ENCODE results near the gene TASP1. TPM values are rescaled to one million over a fixed set of nuclear protein-coding genes. Genes with fewer than 3 reads are reported as not detected.
A peak's percentile ranks its signal among the peaks of the same experiment; 100 is the strongest.

Gene TASP1
- total RNA-seq, 2 experiments from 2014 or later, result 8.2 to 8.9 TPM

DNA sequence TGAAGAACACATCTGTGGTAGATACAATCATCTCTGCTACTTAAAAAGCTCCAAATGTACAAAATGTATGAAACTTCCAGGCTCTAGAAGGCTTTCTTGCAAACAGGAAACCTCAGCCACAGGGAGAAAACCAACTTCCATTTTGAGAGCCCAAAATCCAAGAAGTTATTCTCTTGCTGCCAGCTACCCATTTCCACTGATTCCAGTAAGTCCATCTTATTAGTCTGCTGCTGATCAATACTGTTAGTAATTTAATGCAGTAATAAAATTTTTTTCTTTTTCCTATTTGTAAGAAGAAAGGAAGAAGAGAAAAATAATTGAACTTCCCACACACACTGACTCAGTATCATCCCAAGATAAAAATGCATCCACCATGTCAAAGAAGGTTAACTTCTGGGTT lies 169.5 kb downstream of the TASP1 start:
- Mint-ChIP-seq H3K36me3 (peaks cover 26% of the 10 kb centered on the region), H3K4me1 (ENCODE audit: low read depth) (no peaks in the 10 kb centered on the region), H3K9me3 (peaks cover 15% of the 10 kb centered on the region), H3K27ac (no peak overlapping the region), H3K27me3 (no peaks in the 10 kb centered on the region), H3K4me3 (no peak overlapping the region)
- ChIA-PET POLR2A (no interaction called here), CTCF (interaction anchor here (1.5 kb wide), 1 partner anchor 10 kb away, joined by 7 read pairs; no protein-coding TSS in a partner anchor)
- DNase-seq, result no peak
- intact Hi-C loops (cut with micrococcal nuclease), result no loop called here

DNA sequence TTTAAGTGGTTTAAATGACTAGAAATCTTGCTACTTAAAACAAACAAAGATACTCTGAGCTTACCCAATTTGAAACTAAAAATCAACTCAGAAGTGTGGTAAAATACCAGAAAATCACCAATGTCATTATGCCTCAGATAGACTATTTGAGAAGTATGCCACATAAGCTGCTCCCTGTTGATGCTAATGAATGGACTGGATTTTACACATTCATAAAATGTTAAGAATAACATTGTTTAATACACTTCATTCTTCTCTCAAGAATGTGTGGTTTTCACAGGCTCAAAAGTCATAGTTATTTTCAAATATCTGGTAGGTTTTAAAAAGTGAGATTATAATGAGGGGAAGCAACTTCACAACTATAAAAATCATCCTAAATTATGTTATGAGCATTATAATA lies 170.6 kb downstream of the TASP1 start:
- ChIA-PET CTCF (interaction anchor here (0.7 to 1.5 kb wide), 3 partner anchors 9 to 18 kb away, joined by 3 to 7 read pairs (median 3); no protein-coding TSS in a partner anchor), POLR2A (no interaction called here)
- no peak overlapping the region for H3K4me3 Mint-ChIP-seq
- no peaks in the 10 kb centered on the region for H3K27me3 Mint-ChIP-seq
- H3K36me3 Mint-ChIP-seq, result peaks cover 24% of the 10 kb centered on the region
- DNase-seq, result no peak
- H3K9me3 Mint-ChIP-seq, result peaks cover 8% of the 10 kb centered on the region
- H3K27ac Mint-ChIP-seq, result no peak overlapping the region
- no peaks in the 10 kb centered on the region for H3K4me1 Mint-ChIP-seq (ENCODE audit: low read depth)
- intact Hi-C loops (cut with micrococcal nuclease), result no loop called here

DNA sequence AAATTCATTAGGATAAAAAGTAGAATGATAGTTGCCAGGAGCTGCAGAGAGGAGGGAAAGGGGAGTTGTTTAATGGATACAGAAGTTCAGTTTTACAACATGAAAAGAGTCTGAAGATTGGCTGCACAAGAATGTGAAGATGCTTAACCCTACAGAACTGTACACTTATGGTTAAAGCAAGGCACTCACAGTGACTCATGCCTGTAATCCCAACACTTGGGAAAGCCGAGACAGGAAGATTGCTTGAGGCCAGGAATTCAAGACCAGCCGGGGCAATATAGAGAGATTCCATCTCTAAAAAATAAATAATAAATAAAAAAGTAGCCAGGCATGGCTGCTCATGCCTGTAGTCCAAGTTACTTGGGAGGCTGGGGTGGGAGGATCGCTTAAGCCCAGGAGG lies 174.0 kb downstream of the TASP1 start:
- ChIA-PET CTCF (no interaction called here), POLR2A (no interaction called here)
- DNase-seq, result no peak
- intact Hi-C loops (cut with micrococcal nuclease), result no loop called here
- Mint-ChIP-seq H3K27me3 (no peaks in the 10 kb centered on the region), H3K9me3 (no peaks in the 10 kb centered on the region), H3K27ac (no peak overlapping the region), H3K4me1 (ENCODE audit: low read depth) (no peaks in the 10 kb centered on the region), H3K36me3 (peaks cover 9% of the 10 kb centered on the region), H3K4me3 (no peak overlapping the region)

DNA sequence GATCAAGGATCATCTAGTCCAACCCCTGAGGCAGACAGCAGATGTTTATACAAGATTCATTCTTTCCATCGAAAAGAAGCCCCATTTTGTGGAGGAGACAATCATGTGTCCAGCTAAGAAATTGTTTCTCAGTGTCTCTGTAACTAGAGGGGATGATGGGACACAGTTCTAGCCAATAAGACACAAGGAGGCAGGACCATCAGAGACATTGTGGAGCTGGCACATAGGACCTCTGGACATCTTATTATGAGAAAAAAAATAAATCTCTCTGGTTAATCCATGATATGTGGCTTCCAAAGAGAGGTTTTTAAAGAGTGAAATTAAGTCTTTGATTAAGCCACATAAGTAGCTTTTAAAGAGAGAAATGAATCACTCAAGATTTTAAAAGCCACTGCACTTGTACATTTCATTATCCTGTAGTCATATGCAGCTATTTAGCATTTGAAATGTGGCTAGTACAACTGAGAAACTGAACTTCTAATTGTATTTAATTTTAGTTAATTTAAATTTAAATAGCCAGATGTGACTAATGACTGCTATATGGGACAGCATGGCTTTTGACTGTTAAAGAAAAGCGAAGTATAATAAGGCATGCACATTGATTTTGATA lies 176.8 kb downstream of the TASP1 start:
- no peak overlapping the region for H3K4me3 Mint-ChIP-seq
- H3K27me3 Mint-ChIP-seq, result no peaks in the 10 kb centered on the region
- intact Hi-C loops (cut with micrococcal nuclease), result no loop called here
- no peaks in the 10 kb centered on the region for H3K4me1 Mint-ChIP-seq (ENCODE audit: low read depth)
- no peak overlapping the region for H3K27ac Mint-ChIP-seq
- no peaks in the 10 kb centered on the region for H3K9me3 Mint-ChIP-seq
- peaks cover 5% of the 10 kb centered on the region for H3K36me3 Mint-ChIP-seq
- ChIA-PET CTCF (interaction anchor here (0.6 to 1.0 kb wide), 4 partner anchors 11 to 139 kb away, joined by 3 to 5 read pairs (median 3); no protein-coding TSS in a partner anchor), POLR2A (no interaction called here)
- no peak for DNase-seq

DNA sequence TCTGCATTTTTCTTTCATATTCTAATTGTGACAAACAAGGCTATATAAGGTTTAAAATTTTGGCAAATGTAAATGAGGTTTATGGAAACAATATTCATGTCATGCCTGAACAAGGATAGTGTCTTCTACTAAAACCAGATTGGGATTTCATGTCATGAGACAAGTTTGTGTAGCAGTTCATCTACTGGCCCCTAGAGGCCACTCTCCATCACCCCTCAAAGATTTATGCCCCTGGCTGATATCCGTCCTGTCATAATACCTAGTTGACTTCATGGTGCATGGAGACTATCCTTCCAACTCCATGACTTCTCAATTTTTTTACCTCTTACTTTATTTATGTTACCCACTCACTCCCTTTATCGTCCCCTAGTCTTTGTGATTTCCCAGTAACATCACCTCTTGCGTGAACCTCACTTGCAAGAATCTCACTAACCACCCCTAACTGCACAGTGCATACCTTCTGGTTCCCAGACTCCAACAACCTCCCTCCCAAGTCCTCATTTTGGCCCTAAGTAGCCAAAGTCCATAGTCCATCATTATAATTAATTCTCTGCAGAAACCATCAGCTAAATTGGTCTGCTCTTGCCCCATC lies 179.8 kb downstream of the TASP1 start:
- H3K9me3 Mint-ChIP-seq, result no peaks in the 10 kb centered on the region
- ChIA-PET POLR2A (no interaction called here), CTCF (interaction anchor here (0.7 to 1.6 kb wide), 5 partner anchors 10 to 88 kb away, joined by 3 to 12 read pairs (median 7); no protein-coding TSS in a partner anchor)
- DNase-seq, result peak; percentile 11
- no peaks in the 10 kb centered on the region for H3K4me1 Mint-ChIP-seq (ENCODE audit: low read depth)
- H3K27me3 Mint-ChIP-seq, result no peaks in the 10 kb centered on the region
- intact Hi-C loops (cut with micrococcal nuclease), result loop anchor here (1.0 to 5.0 kb wide), 2 partner anchors 87 to 328 kb away; partner anchors contain the start of gene NDUFAF5
- H3K27ac Mint-ChIP-seq, result no peak overlapping the region
- H3K4me3 Mint-ChIP-seq, result no peak overlapping the region
- H3K36me3 Mint-ChIP-seq, result peaks cover 3% of the 10 kb centered on the region

DNA sequence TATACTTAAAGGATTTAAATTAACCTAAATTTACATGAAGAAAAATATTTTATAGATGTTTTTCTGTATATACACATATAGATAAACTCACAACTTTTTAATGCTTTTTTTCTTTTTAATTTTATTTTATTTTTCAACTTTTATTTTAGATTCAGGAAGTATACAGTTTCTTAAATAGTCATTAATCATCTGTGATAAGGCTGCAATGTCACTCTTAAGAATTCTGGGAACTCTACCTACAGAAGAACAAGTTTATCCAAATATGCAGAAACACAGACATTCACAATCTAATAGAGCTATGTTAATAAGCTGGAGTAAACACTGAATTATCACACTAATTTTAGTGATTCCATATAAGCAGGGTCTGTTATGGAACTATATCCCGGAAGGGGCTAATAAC lies 181.2 kb downstream of the TASP1 start:
- intact Hi-C loops (cut with micrococcal nuclease), result loop anchor here (5.0 kb wide), 1 partner anchor 330 kb away; the partner anchor contains the start of gene NDUFAF5
- peaks cover 16% of the 10 kb centered on the region for H3K36me3 Mint-ChIP-seq

DNA sequence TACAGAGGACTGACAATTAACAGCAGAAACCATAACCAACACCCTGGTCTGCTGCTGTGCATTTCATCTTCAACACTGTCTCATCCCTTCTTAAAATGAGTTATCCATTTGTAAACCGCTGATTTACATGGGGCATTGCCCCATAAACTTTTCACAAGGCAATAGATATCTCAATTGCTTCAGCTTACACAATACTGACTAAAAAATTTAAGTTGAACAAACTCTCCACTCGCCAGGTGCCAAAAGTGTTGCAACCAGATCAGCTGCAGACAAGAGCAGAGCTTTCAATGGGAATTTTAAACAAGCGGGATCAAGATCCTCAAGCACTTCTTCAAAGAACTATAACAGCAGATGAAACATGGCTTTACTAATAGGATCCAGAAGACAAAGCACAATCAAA lies 183.0 kb downstream of the TASP1 start:
- Mint-ChIP-seq H3K27me3 (no peaks in the 10 kb centered on the region), H3K4me1 (ENCODE audit: low read depth) (no peaks in the 10 kb centered on the region), H3K27ac (no peak overlapping the region), H3K4me3 (no peak overlapping the region), H3K36me3 (peaks cover 24% of the 10 kb centered on the region), H3K9me3 (no peaks in the 10 kb centered on the region)
- DNase-seq, result no peak
- ChIA-PET POLR2A (no interaction called here), CTCF (no interaction called here)
- intact Hi-C loops (cut with micrococcal nuclease), result loop anchor here (5.0 kb wide), 1 partner anchor 332 kb away; the partner anchor contains the start of gene NDUFAF5

More for the DNA sequence above, 181.2 kb downstream of the TASP1 start:
- H3K4me3 Mint-ChIP-seq, result no peak overlapping the region
- DNase-seq, result no peak
- H3K4me1 Mint-ChIP-seq (ENCODE audit: low read depth), result no peaks in the 10 kb centered on the region
- ChIA-PET POLR2A (no interaction called here), CTCF (interaction anchor here (1.4 kb wide), 1 partner anchor 89 kb away, joined by 12 read pairs; no protein-coding TSS in a partner anchor)
- no peaks in the 10 kb centered on the region for H3K27me3 Mint-ChIP-seq
- H3K27ac Mint-ChIP-seq, result no peak overlapping the region
- H3K9me3 Mint-ChIP-seq, result no peaks in the 10 kb centered on the region

DNA sequence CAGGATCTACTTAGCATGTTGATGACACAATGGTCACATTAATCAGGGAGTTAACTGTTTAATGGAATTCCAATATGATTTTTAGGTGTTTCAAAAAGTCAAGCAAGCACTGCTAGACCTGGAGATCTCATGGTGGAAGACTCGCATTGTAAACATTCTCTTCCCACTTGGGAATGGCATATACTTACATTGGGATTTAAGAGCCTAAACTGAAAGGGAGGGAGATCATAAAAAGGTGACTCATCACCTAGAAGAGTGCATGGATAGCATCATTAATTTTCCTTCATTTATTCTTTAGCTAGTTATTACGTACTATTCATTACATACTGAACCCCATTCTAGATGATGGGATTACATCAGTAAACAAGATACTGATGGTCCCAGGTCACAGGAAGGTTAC lies 185.4 kb downstream of the TASP1 start:
- no peak for DNase-seq
- ChIA-PET POLR2A (interaction anchor here (0.6 kb wide), 1 partner anchor 159 kb away, joined by 3 read pairs; no protein-coding TSS in a partner anchor), CTCF (no interaction called here)
- no peak overlapping the region for H3K27ac Mint-ChIP-seq
- no peaks in the 10 kb centered on the region for H3K4me1 Mint-ChIP-seq (ENCODE audit: low read depth)
- no peaks in the 10 kb centered on the region for H3K27me3 Mint-ChIP-seq
- no peak overlapping the region for H3K4me3 Mint-ChIP-seq
- H3K9me3 Mint-ChIP-seq, result no peaks in the 10 kb centered on the region
- intact Hi-C loops (cut with micrococcal nuclease), result no loop called here
- peaks cover 28% of the 10 kb centered on the region for H3K36me3 Mint-ChIP-seq

DNA sequence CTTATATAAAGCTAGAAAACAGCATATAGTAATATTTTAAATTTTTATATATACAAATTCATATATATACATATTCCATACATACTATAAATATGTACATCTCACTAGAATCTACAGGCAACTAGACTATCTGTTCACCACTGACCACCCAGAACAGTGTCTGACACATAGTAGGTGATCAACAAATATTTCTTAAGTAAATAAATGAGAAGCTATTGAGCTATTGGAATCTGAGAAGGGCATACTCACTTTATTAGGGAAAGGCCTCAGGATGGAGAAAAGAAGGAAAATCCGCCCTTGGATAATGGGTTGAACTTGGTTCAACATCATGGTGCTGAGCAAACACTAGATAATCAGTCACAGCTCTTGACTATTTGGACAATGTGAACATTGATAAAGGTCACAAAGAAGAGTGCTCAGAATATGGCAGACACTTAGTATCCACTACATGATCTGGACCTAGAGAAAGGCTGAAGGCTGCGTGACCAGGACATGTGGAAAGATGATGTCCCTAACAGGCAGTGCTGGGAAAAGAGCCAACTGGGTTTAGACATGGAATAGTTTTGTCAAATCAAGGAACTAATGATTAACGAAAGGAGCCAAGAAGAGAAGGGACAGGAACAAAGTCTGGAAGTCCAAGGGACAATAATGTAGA lies 186.1 kb downstream of the TASP1 start:
- intact Hi-C loops (cut with micrococcal nuclease), result no loop called here
- ChIA-PET CTCF (interaction anchor here (0.5 kb wide), 1 partner anchor 15 kb away, joined by 3 read pairs; no protein-coding TSS in a partner anchor), POLR2A (no interaction called here)
- no peak for DNase-seq
- H3K9me3 Mint-ChIP-seq, result no peaks in the 10 kb centered on the region
- H3K36me3 Mint-ChIP-seq, result peaks cover 28% of the 10 kb centered on the region
- no peak overlapping the region for H3K4me3 Mint-ChIP-seq
- H3K27me3 Mint-ChIP-seq, result no peaks in the 10 kb centered on the region
- H3K4me1 Mint-ChIP-seq (ENCODE audit: low read depth), result no peaks in the 10 kb centered on the region
- no peak overlapping the region for H3K27ac Mint-ChIP-seq

DNA sequence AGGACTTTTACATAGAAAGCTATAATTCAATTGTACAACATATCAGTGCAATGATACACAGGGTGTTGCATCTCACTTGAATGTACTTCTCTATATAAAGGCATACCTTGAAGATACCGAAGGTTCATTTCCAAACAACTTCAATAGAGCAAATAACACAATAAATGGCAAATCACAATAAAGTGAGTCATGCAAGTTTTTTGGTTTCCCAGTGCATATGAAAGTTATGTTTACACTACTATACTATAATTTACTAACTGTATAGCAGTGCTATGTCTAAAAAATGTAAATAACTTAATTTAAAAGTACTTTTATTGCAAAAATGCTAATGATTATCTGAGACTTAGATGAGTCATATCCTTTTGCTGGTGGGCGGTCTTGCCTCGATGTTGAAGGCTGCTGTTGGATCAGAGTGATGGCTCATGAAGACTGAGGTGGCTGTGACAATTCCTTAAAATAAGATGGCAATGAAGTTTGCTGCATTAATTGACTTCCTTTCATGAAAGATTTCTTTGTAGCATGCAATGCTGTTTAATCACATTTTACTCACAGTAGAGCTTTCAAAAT lies 188.8 kb downstream of the TASP1 start:
- intact Hi-C loops (cut with micrococcal nuclease), result no loop called here
- no peak overlapping the region for H3K27ac Mint-ChIP-seq
- H3K4me3 Mint-ChIP-seq, result no peak overlapping the region
- peaks cover 28% of the 10 kb centered on the region for H3K36me3 Mint-ChIP-seq
- no peaks in the 10 kb centered on the region for H3K4me1 Mint-ChIP-seq (ENCODE audit: low read depth)
- no peaks in the 10 kb centered on the region for H3K27me3 Mint-ChIP-seq
- DNase-seq, result no peak
- ChIA-PET POLR2A (no interaction called here), CTCF (no interaction called here)
- no peaks in the 10 kb centered on the region for H3K9me3 Mint-ChIP-seq

DNA sequence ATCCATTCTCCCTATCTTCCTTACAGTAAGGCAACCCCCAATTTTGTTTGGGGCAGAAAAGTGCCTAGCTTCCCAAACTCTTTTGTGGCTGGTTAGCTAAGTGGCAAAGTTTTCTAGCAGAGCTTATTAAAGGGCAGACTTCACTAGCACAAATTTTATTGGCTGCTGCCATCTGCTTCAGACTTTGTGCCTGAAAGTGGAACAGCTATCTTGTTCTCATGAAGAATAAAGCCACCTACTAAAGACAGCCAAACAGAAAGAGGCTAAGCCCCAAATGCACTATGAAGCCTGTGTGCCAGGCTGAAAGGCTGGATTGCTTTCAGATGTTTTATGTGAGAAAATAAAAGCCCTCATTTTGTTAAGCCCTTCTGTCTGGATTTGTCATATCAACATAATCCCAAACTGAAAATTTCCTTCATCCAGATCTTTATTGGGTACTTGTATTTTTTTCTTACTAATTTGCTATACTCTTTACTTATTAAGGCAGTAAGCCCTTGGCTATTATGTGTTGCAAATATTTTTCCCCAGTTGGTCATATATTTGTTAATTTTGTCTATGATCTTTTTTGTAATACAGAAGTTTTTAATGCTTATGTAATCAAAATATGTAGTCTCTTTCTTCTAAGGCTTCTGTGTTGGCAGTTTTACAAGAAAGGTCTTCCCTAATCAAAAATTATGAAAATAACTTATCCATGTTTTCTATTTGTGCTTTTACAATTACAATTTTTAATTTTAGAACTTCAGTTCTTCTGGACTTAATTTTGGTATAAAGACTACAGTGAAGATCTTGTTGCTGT lies 191.1 kb downstream of the TASP1 start:
- H3K27me3 Mint-ChIP-seq, result no peaks in the 10 kb centered on the region
- CTCF ChIA-PET, result no interaction called here

More for the DNA sequence above, 191.1 kb downstream of the TASP1 start:
- no peak overlapping the region for H3K27ac Mint-ChIP-seq
- POLR2A ChIA-PET, result no interaction called here
- intact Hi-C loops (cut with micrococcal nuclease), result no loop called here
- DNase-seq, result no peak
- no peak overlapping the region for H3K4me3 Mint-ChIP-seq
- peaks cover 14% of the 10 kb centered on the region for H3K36me3 Mint-ChIP-seq
- H3K4me1 Mint-ChIP-seq (ENCODE audit: low read depth), result no peaks in the 10 kb centered on the region
- H3K9me3 Mint-ChIP-seq, result no peaks in the 10 kb centered on the region
